ENCODE results near the gene ANKRD17.

GRCh38 chr4:73166212-73166611 is 92.4 kb downstream of the ANKRD17 start:
- TF ChIP-seq GATA2 (IDR thresholded peaks at IDR 0.05; ENCODE audit: low read depth, low read length) (no peak), GATA3 (IDR thresholded peaks at IDR 0.05; ENCODE audit: low read depth, low read length) (no peak)

All from SH-SY5Y (cell line).